GM19452 (cell line): Measurements from ENCODE around the gene DACT3.

ENCODE experiments used
- ATAC-seq: cut with Tn5 transposase; IDR thresholded peaks from one replicate; pipeline ENCODE4 v1.9.1; 2021; ENCODE audit not compliant: unreplicated experiment

The DACT3 gene

DNA sequence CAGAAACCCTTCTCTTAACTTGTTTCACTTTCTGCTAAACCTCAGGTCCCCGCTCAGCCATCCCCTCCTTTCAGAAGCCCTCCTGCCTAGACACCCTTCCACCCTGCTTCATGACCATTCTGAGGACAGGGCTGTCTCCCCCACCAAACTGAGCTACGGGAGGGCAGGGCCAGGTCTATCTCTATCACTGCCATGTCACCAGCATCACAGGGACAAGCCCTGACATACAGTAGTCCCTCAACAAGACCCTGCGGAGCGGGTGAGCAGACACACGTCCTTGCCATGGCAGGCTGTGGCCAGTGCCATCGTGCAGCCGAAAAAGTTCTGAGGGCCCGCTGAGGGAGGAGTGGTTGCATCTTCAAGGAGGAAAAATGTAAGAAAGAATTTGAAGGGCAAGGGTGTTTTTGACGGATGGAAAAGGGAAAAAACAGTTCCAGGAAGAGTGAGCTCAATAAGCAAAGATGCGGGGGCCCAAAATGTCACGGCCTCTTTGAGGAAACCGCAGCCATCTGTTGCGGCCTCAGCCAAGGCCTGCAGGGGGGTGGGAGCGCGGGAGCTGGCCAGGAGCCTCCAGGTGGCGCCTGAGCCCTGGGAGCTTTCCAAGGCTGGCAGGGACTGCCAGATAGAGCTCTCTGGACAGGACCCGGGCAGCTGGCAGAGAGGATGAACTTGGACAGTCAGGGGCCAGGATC lies 44.2 kb downstream of the DACT3 start:
- no peak for ATAC-seq

DNA sequence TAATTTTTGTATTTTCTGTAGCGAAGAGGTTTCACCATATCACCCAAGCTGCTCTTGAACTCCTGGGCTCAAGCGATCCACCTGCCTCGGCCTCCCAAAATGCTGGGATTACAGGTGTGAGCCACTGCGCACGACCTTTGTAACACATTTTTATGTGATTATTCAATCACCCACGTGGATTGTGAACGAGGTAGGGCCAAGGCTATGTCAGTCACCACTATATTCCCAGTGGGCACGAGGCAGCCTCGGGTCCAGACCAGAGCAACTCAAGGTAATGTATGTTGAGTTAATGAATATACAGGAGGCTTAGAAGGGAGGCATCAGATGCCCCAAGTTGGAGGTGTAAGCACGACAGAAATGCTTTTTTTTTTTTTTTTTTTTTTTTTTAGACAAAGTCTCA lies 45.0 kb downstream of the DACT3 start:
- ATAC-seq, result no peak

DNA sequence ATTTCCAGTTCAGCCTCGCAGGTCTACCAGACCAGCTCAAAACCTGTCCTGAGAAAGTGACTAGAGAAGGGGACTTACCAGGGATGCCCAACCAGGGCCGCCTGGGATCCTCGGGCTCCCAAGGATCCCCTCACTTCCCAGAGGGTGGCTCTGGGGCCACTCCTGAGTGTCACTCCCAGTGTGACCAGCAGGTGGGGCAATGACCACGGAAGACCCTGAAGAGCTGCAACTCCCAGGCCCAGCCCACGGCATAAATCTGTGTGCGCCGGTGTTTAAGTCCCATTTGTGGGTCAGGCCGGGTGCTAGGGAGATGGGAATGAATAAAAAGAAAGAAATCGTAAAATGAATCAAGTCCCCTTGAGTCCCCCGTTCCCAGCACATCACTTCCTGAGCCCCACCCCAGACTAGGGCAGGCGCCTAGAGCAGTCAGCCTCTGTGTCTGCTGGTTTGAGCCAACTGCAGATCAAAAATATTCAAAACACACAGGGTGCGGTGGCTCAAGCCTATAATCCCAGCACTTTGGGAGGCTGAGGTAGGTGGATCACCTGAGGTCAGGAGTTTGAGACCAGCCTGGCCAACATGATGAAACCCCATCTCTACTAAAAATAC lies 46.8 kb downstream of the DACT3 start:
- ATAC-seq, result no peak

DNA sequence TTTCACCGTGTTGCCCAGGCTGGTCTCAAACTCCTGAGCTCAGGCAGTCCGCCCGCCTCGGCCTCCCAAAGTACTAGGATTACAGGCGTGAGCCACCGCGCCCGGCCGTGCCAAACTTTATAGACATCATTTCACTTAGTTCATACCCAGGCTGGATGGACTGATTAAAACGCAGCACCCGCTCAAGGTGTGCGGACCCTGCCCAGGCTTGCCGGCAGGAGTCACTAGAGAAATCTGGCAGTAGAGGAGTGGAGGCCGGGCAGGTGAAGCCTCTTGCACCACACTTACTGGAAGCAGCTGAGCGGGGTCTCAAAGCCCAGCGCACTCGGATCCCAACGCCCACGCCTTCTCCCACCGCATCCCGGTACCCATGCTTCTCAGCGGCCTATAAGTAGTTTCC lies 47.5 kb downstream of the DACT3 start:
- ATAC-seq, result no peak

DNA sequence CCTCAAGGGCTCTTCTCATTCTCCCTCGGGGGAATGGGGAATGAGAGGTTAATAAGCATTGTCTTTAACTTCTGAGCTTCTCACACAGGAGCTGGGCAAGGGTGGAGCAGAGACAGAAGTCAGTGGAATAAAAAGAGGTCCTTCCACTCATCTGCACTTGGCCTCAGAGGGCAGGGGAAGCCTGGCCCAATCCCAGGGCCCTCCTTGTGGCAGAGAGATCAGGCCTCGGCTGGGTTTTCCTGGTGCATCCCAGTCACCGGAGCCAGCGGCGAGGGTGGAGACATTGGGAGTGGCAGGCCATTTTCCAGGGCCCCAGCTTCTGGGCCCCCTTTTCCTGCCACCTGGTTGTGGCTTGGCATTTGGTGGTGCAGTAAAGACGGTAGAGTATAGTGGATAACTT lies 49.2 kb downstream of the DACT3 start:
- no peak for ATAC-seq

DNA sequence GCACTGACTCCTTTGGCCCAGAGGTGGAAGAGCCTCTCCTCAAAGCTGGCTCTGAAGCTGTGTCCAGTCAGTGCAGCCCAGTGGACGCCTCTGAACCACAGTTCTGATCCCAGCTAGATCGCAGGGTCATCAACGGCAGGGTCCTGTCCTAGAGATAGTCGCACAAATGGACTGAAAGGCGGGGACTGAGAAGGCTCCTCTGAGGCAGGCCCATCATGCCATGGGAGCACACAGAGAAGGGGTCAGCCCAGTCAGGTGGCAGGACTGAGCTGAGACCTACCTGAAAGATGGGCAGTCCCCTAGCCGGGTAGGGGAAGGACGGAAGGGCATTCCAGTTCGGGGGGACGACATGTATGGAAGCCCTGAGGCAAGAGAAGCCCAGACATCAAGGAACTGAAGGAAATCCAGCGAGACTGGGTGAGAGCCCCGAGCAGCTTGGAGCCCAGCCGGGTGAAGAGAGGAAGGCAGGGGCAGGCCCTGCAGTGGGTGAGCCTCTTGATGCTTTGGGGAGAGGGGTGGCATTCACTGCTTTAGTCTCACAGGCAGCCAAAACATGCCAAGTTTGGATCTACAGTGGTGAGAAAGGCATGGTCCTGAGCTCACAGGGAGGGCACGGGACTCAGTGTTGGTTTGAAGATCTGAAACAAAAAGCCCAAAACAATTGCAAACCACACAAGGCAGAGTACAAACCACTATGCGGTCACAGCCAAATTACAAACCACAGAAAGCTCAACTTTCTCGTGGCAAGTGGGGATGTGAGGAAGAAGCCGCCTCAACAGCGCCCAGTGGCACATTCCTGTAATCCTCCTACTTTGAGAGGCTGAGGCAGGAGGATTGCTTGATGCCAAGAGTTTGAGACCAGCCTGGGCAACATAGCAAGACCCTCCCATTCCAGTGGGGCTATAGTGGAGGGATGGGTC lies 49.9 kb downstream of the DACT3 start:
- ATAC-seq, result no peak

DNA sequence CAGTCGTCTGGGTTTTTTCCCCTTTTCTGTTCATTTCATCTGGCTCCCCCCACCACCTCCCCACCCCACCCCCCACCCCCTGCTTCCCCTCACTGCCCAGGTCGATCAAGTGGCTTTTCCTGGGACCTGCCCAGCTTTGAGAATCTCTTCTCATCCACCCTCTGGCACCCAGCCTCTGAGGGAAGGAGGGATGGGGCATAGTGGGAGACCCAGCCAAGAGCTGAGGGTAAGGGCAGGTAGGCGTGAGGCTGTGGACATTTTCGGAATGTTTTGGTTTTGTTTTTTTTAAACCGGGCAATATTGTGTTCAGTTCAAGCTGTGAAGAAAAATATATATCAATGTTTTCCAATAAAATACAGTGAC lies 50.6 kb downstream of the DACT3 start:
- ATAC-seq, result no peak

DNA sequence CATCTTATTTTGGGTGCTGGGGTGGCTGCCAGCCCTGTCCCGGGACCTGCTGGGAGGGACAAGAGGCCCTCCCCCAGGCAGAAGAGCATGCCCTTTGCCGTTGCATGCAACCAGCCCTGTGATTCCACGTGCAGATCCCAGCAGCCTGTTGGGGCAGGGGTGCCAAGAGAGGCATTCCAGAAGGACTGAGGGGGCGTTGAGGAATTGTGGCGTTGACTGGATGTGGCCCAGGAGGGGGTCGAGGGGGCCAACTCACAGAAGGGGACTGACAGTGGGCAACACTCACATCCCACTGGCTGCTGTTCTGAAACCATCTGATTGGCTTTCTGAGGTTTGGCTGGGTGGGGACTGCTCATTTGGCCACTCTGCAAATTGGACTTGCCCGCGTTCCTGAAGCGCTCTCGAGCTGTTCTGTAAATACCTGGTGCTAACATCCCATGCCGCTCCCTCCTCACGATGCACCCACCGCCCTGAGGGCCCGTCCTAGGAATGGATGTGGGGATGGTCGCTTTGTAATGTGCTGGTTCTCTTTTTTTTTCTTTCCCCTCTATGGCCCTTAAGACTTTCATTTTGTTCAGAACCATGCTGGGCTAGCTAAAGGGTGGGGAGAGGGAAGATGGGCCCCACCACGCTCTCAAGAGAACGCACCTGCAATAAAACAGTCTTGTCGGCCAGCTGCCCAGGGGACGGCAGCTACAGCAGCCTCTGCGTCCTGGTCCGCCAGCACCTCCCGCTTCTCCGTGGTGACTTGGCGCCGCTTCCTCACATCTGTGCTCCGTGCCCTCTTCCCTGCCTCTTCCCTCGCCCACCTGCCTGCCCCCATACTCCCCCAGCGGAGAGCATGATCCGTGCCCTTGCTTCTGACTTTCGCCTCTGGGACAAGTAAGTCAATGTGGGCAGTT lies 51.2 kb downstream of the DACT3 start:
- ATAC-seq, result no peak

DNA sequence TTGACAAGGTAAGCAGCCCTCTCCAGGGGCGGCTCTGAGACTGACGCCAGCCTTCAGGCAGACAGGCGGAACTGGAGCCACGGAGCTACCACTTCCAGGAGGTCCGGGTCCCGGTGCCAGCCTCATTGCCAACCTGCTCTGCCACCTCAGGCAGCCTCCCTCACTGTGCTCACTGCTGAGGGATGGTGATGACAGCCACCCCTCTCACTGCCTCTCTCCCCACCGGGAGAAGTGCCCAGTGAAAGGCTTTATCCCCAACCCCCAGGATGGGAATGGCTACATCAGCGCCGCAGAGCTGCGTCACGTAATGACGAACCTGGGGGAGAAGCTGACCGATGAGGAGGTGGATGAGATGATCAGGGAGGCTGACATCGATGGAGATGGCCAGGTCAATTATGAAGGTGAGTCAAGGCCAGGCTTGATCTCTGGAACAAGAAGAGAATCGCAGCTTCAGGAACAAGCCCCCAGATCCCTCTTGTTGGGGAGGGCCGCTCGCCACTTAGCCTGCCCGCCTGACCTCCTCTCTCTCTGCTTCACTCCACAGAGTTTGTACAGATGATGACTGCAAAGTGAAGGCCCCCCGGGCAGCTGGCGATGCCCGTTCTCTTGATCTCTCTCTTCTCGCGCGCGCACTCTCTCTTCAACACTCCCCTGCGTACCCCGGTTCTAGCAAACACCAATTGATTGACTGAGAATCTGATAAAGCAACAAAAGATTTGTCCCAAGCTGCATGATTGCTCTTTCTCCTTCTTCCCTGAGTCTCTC lies 52.2 kb downstream of the DACT3 start:
- ATAC-seq, result no peak

DNA sequence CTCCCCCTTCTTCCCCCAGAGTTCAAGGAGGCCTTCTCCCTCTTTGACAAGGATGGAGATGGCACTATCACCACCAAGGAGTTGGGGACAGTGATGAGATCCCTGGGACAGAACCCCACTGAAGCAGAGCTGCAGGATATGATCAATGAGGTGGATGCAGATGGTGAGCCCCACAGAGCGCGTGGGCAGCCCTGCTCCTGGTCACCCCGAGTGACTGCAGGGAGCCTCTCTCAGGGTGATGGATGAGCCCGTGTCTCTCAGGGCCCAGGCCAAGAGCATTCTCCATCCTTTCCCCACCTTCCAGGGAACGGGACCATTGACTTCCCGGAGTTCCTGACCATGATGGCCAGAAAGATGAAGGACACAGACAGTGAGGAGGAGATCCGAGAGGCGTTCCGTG lies 52.8 kb downstream of the DACT3 start:
- no peak for ATAC-seq

DNA sequence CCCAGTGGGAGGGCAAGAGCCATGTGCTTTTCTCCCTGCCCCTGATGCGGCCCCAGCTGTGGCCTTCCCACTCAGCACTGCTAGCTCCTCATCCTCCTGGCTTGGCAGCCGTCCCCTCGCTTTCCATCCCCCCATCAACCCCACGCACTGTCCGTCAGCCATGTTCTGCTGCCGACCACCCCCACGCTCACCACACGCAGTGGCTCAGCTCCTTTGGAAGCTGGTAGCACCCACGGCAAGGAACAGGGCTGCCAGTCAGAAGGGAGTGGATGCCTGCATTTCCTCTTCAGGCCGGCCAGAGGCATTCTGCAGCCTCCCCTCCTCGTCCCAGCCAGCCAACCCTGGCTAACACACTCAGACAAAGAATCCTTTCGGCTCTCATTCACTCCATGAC lies 53.5 kb downstream of the DACT3 start:
- ATAC-seq, result no peak

DNA sequence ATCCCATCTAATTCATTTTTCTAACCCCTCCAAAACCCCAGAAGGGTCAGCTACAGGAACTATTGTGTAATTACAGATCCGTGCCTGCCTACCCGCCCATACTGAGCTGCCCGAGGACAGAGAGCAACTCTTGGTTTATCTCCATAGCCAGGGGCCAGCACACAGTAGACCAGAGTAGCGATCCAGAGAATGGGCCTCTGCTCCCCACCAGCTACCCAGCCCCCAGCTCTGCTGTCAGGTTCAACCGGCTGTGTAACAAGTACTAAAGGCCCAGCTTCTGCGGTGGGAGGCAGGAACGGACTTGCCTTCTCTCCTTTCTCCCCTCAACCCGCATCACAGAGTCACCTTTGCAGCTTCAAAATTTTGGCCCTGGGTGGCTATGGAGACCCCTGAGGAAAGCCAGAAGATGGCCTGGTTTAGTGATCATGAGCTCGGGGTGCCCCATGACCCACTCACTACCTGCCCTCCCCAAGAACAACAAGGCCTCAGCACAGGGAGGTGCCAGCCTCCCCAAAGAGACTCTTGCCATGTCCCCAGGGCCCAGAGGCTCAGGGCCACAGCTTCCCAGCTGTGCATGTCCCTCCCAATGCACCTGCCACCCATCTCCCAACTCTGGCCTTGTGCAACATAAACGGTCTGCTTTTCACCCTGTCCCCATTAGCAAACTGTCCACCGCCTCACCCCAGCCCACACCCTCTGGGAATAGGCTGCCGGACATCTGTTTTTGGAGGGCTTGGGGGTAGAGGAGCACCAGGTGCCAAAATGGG lies 54.1 kb downstream of the DACT3 start:
- ATAC-seq, result no peak

DNA sequence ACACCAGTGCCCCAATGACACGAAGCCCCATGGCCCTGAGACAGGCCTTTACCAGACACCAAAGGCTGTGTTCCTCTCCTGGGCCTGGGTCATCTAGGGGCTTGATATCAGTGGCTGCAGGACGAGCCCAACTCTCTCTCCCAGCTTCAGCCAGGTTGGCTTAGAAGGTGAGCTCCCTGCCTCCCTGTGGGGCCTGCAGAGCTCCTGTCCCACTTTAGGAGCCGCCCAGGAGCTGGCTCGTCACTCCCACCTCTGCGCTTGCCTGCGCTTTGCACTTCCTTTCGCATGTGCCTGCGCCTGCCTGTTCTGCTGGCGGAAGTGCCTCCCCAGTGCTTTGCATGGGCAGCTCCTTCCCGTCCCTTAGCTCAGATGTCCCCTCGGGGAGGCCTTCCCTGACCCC lies 55.0 kb downstream of the DACT3 start:
- ATAC-seq, result no peak

DNA sequence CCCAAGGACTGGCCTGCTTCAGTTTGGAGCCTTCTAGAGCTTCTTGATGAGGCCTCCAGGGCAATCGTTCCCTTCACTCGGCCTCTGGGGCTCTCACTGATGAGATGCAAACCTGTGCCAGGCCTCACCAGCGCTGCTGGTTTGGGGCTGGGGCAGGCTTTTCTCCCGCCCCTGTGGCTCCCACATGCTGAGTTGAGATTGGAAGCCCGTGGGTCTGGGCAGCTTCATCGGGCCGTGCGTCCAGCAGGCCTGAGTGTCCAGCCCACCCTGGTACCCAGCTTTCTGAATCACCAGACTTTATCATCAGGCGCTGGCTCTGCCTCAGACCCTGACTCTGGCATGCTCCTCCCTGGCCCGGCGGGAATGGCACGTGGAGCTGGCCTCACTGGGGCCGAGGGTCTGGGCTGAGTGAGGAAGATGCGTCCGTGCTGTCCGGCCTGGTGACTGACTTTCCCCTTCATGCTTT lies 55.6 kb downstream of the DACT3 start:
- ATAC-seq, result no peak

DNA sequence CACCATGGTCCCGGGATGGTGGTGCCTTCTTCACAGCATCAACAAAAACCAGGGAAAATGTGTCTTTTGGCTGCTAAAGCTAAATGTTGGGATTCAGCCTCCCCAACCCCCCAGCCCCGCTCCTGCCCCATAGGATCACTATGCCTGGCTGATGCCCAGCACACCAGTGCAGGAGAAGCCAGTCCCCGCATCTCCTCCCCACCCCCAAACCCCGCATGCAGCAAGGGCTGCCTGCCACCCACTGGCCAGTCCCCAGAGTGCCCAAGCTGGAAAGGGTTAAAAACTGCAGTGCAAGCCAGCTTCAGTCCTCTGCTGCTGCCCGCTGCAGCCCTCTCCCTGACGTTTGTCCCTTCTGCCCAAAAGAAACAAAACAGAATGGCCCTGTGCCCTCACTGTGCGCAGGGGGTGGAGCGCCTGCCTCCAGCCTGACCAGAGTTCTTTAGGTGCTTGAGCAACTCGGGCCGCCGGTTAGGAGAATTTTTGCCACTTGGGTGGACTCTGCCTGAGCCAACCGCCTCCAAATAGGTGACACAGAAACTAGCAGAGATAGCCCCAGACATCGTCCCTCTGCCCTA lies 56.1 kb downstream of the DACT3 start:
- no peak for ATAC-seq

DNA sequence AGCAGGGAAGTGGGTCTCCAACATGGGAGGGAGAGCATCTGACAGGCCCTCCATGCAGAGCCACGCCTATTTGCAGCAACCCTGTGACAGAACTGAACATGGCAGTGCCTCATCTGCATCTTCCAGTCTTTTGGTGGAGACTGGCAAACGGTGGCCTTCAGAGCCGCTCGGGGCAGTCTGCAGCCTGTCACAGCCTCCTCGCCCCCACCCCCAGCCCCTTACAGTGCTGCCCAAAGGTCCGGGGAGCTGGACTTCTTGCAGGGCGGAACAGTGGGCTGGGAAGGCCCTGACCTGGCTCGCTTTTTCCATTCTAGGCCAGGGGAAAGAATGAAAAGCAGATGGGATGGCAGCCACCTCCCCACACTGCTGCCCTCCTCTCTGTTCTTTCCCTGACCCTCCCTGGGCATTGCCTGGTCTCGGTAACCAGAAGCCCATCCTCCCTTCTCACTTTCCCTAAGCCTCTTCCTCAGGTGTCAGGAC lies 57.2 kb downstream of the DACT3 start:
- no peak for ATAC-seq

DNA sequence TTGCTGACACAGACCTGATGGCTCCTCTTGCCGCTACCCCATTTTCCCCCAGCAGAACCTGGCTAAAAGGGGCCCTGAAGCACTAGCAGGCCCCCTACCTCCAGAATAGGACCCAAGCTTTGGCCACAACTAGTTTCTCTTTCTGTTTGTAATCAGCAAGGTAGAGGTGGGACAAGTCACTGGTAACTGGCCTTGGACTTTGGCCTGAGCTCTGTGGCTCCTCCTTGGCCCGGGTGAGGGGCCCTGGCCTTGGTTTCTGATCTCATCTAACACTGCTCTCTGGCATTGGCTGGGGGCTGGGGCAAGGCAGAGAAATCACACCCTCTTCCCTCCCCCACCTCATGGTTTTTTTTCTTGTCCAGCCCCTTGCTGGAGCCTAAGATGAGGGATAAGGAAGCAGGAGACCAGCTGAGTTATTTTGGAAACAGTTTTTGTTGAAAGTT lies 57.8 kb downstream of the DACT3 start:
- ATAC-seq, result no peak

DNA sequence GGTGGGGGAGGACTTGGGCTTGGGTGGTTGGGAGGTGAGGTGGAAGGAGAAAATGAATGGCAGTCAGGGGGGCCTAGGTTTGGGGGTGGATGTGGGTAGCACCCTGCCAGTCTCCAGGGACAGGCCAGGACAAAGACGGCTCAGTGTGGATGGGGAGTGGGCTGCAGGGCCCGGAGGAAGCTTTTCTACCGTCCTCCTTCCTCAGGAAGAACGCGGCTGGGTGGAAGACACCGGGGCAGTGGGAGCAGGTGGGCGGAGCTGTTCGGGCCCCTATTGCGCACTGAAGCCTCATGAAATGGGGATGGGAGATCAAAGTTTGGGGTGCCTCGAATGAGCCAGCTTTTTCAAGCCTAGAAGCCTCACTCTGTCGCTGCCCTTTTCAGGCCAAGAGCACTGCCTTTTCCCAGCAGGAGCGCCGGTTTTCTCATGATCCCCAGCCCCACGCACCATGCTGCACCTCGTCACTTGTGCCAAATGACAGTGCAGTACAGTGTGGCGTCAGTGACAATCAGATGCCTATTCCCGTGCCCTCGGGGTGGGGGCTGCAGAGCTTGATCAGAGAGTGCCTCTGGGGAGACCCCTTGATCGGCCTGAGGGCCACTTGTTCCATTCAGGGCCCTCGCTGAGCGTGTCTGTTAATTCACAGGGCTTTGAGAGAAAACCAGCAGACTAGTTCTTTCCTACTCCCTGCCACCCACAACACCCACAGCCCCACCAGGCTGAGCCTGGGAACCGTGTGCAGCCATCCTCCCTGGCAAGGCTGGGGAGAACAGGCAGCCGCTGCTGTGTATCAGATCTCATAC lies 58.4 kb downstream of the DACT3 start:
- no peak for ATAC-seq
